ENCODE measurements around the gene YEATS4.

GRCh38 chr12:69366796-69367195, 7.3 kb downstream of the YEATS4 start:
- TF ChIP-seq CTCF (IDR thresholded peaks at IDR 0.05) (no peak), POLR2A (IDR thresholded peaks at IDR 0.05) (no peak)
